OCI-LY7 (cell line): Measurements from ENCODE around the gene PSMB5.

Source experiments
- CTCF ChIP-seq: fragments of 200-600 bp; sonication (generic); conservative IDR thresholded peaks from 2 replicates; pipeline ENCODE4 v1.5.1; 2014; ENCODE audit warnings: mild to moderate bottlenecking, antibody characterized with exemption, low read length, moderate library complexity, mixed read lengths
- EZH2phosphoT487 ChIP-seq: fragments of 200-600 bp; sonication (generic); IDR thresholded peaks from 2 replicates; pipeline ENCODE4 v1.6.1; 2018; ENCODE audit warnings: low read depth, borderline replicate concordance, mild to moderate bottlenecking, mixed run types, antibody characterized with exemption, low read length, moderate library complexity, mixed read lengths

- TF ChIP-seq CTCF (no peak), EZH2phosphoT487 (no peak)
Observed at GRCh38 chr14:23009939-23010726, 24.6 kb downstream of the PSMB5 start, which contains the start of gene C14orf93.
